Choroid plexus epithelial cell (primary cell): Measurements from ENCODE around the gene SPG7.
A peak's percentile ranks its signal among the peaks of the same experiment; 100 is the strongest.

Experiments
- DNase-seq: peaks from one replicate; pipeline ENCODE4 v3.0.0-alpha.2; 2010; ENCODE audit warnings: low read depth
- H3K4me3 ChIP-seq: 2 replicates; pipeline ENCODE4 v1.5.1; 2011; ENCODE audit warnings: low read depth, mild to moderate bottlenecking, control low read depth, low read length, moderate library complexity
- CTCF ChIP-seq: conservative IDR thresholded peaks from 2 replicates; pipeline ENCODE4 v1.5.1; 2011; ENCODE audit warnings: low read depth, mild to moderate bottlenecking, control low read depth, inconsistent platforms, low read length, moderate library complexity

The SPG7 gene

GRCh38 chr16:89493776-89494175, 14.4 kb upstream of the SPG7 start:
- no peak for DNase-seq
- TF ChIP-seq CTCF, result no peak
- H3K4me3 ChIP-seq, result no peak overlapping the region

- no peak overlapping the region for H3K4me3 ChIP-seq
- peak; percentile 75 for DNase-seq
- peak; percentile 14 for TF ChIP-seq CTCF
Measured at GRCh38 chr16:89495121-89495520, 13.1 kb upstream of the SPG7 start.

GRCh38 chr16:89498839-89499238, 9.4 kb upstream of the SPG7 start:
- H3K4me3 ChIP-seq, result no peak overlapping the region
- TF ChIP-seq CTCF, result no peak
- no peak for DNase-seq

- no peak for DNase-seq
- no peak overlapping the region for H3K4me3 ChIP-seq
- TF ChIP-seq CTCF, result no peak
Measured at GRCh38 chr16:89499767-89500166, 8.4 kb upstream of the SPG7 start.

GRCh38 chr16:89502081-89502843, 5.9 kb upstream of the SPG7 start:
- DNase-seq, result no peak

GRCh38 chr16:89504091-89504490, 4.1 kb upstream of the SPG7 start:
- DNase-seq, result no peak
- no peak overlapping the region for H3K4me3 ChIP-seq

More at GRCh38 chr16:89502081-89502843, 5.9 kb upstream of the SPG7 start:
- peak; percentile 18 for TF ChIP-seq CTCF
- no peak overlapping the region for H3K4me3 ChIP-seq

More at GRCh38 chr16:89504091-89504490, 4.1 kb upstream of the SPG7 start:
- no peak for TF ChIP-seq CTCF
